HG03520 (cell line): ENCODE results near the gene KCNQ1OT1.

Experiments
- ATAC-seq: cut with Tn5 transposase; IDR thresholded peaks from one replicate; pipeline ENCODE4 v1.9.1; 2021; ENCODE audit warnings: mild to moderate bottlenecking, moderate library complexity; ENCODE audit not compliant: unreplicated experiment

Gene KCNQ1OT1

DNA sequence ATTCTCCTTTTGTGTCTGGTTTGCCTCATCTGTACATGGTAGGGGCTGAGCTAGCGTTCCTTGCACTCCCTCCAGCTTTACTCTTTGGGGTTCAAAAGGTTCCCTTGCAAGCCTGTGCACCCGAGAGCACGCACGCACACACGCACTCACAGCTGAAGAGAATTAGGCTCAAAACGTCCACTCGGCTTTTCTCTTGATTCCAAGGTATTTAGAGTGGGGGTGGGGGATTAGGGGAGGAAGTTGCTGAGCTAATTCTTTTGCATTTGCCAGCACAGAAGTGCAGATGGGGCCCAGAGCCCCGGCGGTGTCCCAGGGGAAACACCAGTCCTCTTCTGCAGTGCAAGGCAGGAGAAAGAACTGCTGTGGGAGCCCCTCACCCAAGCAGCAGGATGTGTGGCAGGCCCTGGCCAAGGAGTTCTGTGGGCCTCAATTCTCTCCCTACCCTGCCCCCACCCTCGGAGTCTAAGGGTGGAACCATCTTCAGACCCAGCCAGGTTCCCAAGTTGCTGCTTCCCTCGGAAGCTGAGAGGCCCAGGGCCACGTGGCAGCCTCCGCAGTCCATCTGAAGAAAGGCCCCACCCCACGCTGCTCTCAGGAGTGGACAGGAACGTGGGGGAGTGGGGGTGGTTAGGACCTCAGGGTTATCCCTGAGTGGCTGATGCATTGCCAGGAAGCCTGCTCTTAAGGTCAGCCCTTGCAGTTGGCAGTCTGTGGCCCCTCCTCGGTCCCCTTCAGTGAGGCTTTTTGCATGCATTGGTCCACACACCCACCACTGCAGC, 3.8 kb upstream of the KCNQ1OT1 start:
- ATAC-seq = no peak

DNA sequence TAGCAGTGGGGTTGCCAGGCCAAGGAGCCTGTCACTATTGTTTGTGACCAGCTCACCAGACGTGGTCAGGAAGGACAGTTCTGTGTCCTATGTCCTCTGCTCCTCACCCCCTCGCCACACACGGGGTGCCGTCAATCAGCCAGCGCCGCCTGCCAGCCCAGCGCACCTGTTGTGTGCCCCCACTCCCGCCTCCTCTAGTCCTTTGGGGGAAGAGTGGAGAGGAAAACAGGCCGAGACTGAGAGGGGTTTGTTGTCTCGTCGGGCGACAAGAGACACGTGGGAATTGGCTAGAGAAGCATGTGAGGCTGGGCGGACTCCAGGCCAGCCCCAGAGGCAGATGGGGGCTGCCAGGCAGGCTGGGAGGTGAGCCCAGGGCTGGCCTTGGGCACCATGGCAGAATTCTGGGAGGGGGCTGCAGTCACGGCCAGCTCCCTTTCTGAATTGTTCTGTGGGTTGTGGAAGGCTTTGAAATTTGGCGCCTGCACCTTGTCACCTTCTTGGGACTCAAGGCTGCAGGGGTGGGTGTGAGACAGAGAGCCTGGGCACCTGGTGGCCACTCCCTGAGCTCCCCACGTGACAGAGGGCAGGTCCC, 3.1 kb upstream of the KCNQ1OT1 start:
- ATAC-seq = no peak

DNA sequence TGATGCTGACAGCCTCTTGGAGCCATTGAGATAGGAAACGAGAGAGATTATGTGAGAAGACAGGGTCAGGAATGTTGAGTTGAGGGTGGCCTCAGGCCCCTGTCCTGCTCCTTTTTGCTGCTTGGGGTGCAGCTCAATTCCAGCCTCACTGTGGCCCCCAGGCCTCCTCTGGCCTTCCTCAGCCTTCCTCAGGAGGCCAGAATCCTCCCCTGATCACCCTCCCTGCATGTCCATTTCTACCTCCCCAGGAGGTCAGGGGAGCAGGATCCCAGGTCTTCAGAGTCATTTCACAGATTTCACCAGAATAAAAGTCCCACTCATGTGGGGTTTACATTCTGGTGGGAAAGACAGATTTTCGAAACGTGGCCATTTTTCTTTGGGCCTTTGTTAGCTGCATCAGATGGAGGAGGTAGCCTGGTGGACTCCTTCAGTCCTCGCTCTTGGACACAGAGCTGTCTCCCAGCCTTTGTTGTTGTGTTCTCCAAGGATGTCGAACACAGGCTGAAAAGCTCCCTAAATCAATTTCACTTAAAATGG, 2.2 kb upstream of the KCNQ1OT1 start:
- ATAC-seq = no peak

DNA sequence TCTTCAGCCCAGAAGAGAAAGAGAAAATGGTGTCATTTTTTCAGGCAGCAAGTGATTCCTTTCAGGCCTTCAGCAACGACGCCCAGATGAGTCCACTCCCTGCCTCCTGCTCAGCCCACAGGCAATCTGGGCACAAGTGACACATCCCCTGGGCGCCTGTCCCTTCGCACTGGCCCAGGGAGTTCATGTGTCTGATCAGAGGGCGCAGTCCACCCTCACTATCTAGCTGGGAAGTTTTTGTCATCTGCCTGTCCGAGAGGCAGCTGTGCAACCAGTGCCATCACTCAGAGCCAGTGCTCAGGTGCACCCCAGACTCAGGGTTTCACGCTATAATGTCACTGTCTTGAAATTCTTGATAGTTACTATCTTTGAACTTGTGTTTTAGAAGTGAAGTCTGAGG, 1.4 kb upstream of the KCNQ1OT1 start:
- ATAC-seq = no peak

DNA sequence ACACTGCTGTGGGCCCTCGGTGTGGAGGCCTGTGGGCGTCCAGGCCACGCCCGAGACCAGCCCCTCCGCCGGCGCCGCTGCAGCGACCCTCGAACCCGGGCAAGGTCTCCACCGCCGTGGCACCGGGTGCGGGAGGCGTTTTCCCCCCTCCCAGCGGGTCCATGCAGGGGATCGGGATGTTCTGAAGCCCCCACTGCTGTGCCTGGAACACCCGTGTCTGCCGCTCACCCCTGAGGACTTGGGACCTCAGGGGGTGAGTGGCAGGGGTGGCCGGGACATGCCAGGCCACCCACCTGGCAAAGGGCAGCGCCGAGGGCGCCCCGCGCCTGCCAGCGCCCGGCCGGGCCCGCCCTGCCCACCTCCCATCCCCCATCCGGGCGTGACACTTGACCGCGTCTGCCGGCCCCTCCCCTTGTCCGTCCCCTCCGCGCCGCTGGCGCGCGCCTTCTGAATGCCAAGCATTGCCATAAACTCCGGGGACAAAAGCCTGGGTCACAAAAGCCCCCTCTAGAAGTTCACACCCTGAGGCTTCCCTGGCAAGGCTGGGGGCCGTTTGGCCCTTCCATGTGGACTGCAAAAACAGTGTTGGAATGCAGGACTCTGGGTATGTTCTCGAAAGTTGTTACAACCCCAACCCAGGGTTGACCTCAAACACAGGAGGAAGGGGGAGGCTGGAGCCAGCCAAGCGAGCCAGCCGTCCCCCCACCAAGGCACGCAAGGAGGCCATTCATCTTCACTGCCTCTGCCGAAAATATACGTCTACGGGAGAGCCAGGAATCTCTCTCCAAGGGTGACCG, 819 bp upstream of the KCNQ1OT1 start:
- ATAC-seq = no peak

DNA sequence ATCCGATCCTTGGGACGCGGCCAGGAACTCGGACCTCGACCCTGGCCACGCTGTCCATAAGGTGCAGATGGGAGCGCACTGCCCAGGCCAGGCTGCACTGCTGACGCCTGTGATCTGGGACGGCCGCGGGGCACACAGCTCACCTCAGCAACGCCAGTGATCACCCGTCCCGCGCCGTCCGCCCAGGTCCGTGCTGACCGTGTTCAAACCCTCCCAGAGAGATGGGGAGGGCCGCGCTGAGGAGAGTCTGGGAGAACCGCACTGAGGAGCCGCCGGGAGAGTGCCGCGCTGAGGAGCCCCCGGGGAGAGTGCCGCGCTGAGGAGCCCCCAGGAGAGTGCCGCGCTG, 636 bp downstream of the KCNQ1OT1 start:
- ATAC-seq = no peak

DNA sequence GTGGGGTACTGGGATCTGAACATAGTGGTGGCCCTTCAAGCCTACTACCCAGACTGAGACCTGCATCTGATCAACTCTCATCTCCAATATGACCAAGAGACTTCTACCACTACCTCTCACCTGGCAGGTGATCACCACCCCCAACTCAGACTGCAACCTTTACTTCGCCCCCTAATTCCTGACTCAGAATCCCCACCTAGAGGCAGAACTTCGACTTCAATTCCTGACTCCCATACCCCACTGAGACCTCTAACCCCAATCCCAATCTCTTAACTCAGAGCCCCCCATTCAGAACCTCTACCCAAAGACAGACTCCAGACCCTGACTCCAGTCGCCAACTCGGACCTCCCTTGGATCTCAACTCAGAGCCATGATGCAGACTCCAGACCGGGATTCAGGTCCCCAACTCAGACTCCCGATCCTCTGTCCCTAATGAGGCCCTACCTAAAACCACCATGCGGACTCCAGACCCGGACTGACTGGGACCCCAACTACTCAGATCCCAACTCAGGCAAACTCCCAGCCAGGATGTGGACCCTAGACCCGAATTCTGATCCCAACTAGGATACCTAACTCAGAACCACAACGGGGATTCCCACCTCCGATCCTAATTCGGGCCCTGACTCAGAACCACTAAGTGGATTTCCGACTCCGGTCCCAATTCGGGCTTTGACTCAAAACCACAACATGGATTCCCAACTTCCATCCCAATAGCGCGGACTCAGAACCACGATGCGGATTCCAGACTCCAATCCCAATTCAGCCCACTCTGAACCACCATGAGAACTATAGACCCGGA, 1.2 kb downstream of the KCNQ1OT1 start:
- no peak for ATAC-seq

DNA sequence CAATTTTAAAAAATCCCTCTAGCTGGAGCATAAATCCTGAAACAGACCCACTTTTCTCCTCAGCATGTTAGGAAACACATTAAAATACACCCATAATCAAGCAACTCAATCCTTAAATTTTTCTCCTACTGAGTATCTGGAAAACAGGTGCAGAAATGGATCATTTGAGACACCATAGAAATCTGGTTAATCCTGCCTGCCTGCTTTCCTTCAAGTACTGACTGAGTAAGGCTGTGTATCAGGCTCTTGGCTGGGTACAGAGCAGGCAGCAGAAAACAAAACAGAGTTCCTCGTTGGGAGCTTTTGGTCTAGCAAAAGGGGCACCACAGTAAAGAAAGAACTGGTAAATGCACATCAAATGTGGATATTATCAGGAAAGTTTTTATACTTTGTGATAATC, 1.9 kb downstream of the KCNQ1OT1 start:
- ATAC-seq = no peak

DNA sequence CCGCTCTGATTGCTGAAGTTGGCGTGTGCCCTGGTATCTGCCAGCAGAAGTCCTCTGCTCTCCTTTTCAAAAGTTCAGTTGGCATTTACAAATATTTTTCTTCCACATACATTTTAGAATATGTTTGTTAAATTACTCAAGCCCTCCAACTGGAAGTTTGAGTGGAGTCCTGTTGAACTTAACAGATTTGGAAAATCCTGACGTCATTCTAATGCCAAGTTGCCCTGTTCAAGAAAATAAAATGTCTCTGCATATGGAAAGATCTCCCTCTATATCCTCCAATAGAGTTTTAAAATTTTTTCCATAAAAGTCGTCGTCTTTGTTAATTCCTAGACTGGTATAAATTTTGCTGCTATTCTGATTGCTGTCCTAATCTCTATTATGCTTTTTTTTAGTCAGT, 3.3 kb downstream of the KCNQ1OT1 start:
- ATAC-seq = no peak

DNA sequence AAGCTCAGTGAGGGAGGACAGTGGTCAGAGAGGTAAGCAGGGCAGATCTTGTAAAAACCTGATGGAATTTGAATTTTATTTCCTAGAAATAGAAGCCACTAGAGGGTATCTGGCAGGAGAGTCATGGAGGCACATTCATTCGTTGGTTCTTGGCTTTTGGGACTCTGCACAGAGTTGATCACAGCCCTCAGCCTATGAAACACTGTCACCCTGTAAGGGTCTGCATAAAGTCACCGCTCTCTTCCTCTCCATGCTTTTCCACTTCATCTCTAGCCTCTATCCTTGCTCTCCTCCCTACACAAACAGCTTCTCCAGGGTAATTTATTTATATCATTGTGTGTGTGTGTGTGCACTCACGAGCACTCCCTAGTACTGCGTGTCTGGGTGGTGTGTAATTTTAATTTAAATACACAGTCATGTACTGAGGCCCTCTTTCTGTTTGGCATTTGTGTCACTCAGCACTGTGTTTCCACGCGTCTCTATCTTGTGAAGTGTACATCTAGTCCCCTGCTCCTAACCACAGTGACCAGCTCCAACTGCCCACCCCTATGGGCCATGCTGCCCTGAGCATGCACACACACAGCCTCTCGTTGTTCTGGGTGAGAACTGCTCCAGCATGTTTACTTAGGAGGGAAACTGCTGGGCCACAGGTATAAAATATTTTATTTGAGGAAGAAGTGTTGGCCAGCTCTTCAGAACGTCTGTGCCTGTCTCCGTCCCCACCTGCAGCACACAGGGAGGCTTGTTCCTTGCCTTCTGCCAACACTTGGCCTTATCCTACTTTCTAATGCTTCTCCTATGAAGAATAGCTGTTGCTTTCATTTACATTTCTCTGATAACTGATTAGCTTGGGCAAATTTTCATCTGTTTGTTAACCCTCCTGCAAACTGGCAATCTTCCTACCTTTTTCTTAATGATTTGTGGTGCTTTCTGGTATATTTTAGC, 4.5 kb downstream of the KCNQ1OT1 start:
- no peak for ATAC-seq

DNA sequence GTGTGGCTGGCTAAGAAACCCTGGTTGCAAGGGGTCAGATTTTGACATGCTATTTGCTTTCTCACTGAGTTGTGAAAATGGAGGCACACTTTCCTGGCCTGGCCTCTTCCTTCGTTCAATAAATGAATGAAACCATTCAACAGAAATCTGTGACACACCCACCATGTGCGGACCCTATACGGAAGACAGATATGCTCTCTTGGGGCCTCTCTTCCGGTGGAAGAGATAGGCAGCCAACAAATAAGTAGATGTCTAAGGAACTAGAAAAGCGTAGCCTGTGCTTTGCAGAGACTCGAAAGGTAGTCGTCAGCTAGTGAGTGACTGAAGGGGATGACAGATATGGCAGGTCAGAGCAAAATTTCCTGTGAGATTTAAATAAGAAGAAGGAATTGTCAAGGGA, 5.3 kb downstream of the KCNQ1OT1 start:
- ATAC-seq = no peak

DNA sequence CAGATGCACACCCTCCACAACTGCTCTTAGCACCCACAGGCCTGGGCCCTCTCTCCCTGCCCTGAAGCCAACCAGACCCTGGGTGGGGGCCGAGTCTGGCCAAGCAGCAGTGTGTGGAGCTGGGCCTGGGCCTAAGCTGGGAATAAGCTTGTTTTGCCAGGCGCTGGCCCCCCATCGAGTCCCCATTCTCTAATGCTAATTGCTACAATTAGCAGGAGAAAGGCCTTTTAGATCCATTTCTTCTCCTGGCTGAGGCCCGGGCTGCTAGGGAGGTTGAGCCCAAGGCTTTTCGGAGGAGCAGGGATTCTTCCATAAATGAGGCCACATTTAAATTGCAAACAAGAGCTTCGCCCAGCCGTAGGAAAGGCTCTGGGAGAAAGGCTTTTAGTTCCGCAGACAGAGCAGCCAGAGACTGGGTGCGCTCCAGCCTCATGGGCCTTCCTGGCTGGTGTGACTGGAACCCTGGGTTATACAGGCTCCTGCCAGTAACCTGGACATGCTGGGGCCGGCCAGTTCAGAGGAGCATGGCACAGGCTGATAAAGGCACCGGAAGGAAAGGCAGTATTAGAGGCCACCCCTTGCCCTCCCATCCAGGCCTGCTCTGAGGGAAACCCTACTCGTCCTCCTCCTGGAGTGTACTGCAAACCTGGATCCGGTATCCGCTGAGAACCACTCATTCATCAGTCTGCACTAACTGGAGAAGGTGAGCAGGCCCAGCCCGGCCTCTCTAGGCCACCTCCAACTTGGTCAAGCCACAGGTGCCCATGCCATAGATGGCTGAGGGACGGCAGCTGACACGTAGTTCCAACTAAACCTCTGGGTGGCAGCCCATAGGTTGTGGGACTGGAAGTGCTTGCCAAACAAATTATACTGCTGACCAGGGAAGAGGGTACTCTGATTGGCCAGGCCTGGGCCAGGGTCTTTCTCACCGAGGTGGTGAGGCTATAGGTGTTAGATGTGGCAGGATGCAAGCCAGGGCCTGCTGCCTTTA, 6.2 kb downstream of the KCNQ1OT1 start:
- ATAC-seq = no peak

DNA sequence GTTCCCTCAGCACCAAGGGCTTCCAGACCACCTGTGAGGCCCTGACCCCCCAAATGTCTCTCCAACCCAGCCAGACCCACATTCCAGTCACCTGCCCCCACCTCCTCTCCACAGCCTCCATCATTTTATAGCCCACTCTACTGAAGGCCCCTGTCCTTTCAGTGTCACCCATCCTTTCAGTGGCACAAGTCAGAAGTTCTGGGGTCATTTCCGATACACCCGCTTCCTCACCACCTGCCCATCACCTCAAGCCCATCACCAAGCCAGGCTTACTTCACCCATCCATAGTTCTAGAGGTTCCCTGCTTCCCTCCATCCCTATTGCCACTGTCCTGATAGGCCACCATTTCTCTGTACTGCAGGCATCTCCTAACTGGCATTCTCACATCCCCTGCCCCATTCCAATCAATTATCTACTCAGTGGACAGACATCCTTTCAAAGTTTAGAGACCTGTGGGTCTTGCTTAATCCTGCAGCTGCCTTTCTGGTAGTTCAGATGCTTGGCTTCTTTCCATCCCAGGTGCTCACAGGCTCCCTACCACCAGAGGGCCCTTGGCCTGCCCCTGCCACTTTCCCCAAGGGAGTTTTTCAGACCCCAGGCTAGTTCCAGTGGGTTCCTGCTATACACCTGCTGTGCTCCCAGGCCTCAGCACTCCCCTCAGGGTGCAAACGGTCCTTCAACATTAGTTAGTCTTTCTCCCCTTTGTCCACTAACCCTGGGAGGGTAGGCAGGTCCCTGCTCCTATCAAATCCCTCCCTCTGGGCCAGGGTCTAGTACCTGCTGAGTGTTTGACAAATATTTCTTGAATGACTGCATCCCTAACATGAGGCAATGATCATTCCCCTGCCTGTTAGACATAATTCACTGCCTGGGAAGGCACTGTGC, 7.6 kb downstream of the KCNQ1OT1 start:
- no peak for ATAC-seq

DNA sequence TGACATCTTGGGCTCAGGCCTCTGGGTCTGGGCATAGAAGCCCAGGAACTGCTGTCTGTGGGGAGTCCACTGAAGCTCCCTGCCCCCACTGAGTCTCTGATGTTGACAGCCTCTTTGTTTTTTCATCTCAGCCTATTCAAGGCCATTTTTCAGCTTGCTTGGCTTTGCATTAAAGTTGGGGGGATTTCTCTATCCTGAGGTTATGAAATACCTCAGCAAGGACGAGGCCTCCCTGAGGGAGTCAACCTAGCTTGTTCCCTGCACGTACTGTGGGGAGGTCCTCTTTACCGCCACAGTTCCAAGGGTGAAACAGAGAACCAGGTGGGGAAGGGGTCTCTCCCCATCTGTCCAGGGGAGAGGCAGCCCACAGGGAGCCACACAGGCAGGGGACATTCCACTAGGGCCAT, 8.4 kb downstream of the KCNQ1OT1 start:
- ATAC-seq = no peak

DNA sequence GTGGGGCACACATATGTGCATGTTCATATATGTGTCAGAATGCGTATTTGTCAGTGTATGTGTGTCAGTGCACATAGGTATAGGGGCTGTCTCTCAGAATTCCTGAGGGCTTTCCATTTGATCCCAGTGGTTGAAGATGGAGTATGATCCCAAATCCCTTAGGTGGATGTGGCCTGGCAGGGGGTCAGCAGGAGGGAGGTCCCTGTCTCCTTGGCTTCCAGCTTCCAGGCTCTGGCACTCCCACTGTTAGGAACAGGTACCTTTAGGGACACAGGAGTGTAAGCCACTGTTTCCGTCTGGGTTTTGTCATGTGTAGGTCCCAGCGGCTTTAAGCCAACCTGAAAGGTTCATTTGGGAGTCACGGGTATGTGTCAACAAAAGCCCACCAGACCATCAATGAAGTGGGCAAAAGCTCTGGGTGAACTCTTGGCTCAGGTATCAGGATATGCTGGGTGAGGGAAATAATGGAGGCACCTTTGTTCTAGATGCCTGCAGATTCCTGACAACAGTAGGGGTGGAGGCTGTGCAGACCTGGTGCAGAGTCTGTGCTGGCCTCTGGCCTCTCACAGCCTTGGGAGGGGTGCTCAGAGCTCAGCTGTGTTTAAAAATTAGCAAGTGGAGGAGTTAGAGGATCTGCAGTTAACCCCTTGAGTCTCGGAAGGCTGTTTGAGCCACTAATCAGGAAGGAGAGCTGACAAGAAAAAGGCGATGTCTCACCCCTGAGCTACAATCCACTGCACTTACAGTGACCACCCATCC, 9.0 kb downstream of the KCNQ1OT1 start:
- no peak for ATAC-seq

DNA sequence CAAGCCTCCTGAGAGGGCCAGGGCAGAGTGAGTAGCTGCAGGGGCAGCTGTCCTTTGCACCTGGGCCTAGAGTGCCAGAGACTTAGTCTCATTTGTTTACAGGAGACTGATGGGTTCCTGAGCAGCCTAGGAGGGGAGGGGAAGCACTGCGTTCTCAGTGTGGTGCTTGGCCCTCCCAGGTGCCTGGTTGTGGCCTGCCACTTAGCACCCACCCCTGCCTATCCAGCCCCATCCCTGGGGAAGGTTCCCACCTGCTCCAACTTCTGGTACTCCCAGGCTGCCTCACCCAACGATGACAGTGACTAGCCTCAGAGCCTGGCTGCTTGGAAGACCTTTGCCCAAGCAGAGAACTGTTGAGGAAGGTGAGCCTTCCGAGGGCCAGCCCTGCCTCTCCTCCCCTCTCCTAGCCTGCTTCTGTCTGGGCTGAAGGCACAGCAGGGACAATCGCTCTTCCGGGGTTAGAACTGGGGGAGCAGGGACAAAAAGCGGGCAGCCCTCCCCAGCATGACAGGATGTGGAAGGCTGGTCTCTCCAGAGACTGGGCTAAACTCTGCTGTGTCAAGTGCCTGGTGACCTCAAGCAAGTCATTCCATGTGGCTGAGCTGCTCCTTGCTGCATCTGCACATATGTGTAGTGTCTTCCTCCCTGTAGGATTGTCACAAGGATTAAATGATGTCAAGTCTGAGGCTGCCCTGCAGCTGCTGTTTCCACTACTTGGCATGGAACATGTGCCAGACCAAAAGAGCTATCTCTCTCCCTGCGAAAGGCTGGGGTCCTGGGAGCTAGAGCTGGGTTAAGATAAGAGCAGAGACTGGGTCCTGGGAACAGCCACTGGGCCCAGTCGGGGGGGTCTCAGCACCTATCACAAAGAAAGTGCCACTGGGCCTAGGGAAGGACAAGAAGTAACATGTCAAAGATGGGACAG, 9.9 kb downstream of the KCNQ1OT1 start:
- ATAC-seq = no peak
